HG03196 (cell line): ENCODE measurements around the gene STK32A.

Experiments used
- ATAC-seq: cut with Tn5 transposase; IDR thresholded peaks from one replicate; pipeline ENCODE4 v1.9.1; 2021; ENCODE audit not compliant: unreplicated experiment

STK32A gene

GRCh38 chr5:147248561-147248960 is 13.7 kb downstream of the STK32A start:
- ATAC-seq = no peak

GRCh38 chr5:147259837-147260236 is 25.0 kb downstream of the STK32A start:
- no peak for ATAC-seq

- ATAC-seq = no peak
Measured at GRCh38 chr5:147267082-147267832, 32.4 kb downstream of the STK32A start.

DNA sequence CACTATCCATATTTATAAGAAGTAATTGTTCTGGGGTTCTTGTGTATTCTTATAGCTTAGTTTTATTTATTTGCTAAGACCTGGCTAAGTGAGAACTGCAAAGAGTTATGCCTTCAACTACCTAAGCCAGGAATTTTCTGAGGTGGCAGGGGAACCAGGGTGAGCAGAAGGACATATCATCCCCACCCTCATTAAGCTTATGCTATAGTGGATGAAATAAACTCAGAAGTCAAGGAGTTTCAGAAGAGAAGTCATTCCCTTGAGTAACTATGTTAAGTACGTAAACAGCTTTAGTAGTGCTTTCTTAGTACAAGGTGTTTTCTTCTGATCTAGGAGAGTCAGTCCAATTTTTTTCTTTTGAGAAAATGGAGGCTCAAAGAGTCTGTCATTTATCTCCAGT is 41.7 kb downstream of the STK32A start:
- no peak for ATAC-seq

DNA sequence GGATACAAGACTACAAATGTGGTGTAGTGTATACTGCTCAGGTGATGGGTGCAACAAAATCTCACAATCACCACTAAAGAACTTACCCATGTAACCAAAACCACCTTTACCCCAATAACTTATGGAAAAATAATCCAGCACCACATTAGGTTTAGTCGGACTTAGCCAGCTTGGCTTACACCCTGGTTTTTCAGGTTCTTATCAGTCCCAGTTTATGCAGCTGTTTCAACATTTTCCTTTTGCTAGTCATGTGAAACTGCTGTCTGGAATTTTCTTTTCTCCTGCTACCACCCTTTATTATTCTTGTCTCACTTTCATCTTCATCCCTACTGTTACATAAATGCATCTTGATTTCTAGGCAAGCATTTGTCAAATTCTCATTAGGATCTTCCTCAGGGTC is 51.5 kb downstream of the STK32A start:
- ATAC-seq = no peak

DNA sequence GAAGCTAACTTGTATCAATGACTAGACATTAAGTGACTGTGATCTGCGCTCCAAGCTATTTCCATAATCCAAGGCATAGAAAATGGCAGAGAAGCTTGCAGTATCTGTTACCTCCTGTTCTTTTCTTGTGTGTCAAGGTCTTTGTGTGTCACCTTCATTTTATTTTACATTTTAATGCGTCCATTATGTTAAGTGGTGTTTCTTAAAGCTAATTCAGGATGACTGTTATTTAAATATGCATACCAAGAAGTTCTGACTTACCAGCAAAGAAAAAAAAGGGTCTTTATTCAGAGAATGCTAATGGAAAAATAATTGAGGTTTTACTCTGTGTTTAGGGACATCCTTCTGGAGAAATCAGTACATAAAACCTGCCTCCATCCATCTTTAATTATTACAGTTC is 52.3 kb downstream of the STK32A start:
- no peak for ATAC-seq

DNA sequence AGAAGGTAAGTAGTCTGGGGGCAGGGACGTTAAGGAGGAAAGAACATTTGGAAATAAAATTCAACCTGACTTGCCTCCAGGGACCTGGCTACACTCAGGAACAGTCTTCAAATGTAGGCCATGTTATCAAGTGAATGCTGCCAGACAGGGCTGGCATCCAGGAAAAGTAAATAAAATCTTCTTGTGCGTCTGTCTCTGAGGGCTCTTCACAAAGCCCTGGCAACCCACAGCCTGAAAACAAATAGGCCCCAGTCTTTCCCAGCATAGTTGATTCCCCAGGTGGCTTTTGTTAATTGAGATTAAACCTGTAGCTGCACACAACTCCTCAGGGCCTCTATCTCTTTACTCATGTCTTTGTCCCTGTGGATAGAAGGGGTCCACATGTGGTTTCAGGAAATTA is 55.4 kb downstream of the STK32A start:
- no peak for ATAC-seq

DNA sequence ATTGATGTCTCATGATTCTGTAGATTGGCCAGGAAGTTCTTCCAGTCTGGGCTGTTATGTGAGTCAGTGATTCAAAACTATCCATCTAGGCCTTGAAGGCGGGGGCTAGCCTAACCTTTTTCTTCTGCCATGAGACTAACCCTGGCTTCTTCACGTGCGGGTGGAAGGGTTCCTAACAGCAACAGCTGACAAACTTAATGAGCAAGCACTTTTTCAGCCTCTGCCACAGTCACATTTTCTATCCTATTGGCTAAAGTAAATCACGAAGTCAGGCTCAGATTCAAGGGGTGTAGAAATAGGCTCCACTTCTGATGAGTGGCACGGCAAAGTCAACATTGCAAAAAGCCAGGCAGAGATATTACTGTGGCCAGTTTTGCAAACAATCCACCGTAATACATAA is 68.4 kb downstream of the STK32A start:
- ATAC-seq = no peak

DNA sequence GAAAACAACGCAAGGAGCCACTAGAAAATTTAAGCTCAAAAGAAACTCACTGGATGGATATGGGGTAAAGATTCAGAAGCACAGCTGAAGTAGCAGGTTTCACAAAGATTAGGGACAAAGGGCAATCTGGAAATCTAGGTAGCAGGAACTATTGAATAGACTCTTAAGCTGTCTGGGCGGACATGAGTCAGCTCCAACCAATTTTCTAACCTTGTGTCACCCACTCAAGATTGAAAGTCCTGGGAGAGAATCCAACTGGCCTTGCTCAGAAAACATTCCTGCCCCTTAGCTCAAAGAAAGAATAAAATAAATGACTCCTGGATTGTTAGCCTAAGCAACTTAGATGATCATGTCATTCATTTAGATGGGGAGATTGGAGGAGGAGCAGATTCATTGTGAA is 69.2 kb downstream of the STK32A start:
- no peak for ATAC-seq

DNA sequence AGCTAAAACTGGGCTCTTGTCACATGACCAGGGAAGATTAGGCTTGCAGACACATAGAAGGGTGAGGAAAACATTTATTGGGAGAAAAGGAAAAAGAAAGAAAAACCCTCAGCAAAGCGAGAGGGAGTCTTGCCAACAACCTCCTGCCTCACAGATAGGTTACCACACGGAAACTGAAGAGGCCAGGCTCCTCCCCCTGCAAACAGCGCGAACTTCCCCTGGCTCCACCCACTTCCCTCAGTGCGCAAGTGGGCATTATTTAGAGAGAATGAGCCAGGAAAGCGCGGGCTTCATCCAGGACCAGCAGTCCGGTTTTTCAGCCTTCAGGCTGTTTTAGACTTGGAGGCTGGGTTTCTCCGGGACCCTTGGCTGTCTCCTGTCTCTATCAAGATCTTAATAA is 70.3 kb downstream of the STK32A start:
- no peak for ATAC-seq

DNA sequence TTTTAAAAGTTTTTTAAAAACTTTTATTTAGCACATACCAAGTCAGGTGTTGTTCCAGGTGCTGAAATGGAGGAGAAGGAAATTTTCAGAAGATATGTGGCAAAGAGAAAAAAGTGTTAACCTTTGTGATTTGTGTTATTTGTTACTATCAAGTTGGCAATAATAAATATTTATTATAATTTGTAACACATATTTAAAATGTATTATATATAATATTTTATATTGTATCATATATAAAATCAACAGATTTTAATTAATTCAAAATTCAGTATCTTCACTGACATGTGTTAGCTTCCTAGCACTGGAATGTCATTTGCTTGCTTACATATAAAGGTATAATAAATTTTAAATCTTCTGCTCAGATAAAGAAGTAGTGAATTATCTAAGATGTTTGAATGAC is 71.5 kb downstream of the STK32A start:
- ATAC-seq = no peak

GRCh38 chr5:147307170-147307569 is 72.3 kb downstream of the STK32A start:
- no peak for ATAC-seq

DNA sequence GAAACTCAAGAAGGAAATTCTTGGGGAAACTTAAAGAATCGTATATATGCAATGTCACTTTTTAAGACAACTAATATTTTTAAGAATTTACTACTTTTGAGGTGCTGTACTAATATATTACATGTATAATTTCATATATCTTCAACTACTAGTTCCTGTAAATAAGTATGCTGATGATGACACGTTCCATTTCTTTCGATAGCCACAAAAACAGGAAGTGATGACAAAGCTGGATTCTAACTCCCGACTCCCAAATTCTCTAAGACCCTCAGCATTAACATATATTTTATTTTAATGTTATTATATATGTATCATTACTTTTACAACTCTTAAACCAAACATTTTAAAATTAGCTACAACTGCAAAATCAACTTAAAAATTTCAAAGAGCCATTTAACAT is 74.8 kb downstream of the STK32A start:
- ATAC-seq = no peak

GRCh38 chr5:147310059-147310704 is 75.4 kb downstream of the STK32A start:
- no peak for ATAC-seq

GRCh38 chr5:147317978-147318684 is 83.3 kb downstream of the STK32A start:
- ATAC-seq = no peak

GRCh38 chr5:147321569-147321968 is 86.7 kb downstream of the STK32A start:
- no peak for ATAC-seq

DNA sequence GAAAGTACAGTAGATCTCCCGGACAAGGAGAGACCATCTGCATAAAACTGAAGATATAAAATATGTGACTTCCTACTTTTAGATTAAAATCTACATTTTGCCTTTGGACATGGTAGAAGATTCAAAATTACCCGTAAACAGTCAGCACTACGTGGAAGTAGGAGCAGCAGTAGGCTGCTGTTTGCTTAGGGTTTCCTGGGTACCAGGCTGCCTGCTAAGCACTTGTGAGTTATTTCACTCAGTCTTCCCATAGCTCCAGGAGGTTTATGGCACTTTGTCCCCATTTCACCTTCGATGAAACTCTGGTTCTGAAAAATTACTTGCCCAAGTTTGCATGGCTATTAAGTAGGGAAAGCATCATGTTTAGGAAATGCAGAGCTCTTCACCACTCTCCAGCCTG is 92.6 kb downstream of the STK32A start:
- no peak for ATAC-seq

GRCh38 chr5:147327905-147328304 is 93.1 kb downstream of the STK32A start:
- ATAC-seq = no peak

DNA sequence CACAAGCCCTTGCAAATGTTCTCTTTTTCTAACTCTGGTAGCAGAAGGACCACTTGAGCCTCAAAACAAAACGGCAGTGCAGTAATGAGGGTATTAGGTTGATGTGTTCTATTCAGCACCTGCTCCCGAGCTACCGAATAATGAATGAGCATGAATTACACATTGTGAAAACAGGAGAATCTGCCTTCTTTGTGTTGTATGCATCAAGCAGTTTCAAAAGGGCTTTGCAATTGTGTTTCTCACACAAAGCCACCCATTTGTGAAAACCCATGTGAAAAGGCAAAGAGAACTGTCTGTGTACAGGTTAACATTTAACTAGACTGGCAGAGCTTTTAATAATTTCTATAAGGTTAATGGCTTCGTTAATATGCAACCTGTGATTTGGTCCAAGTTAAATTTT is 97.8 kb downstream of the STK32A start:
- ATAC-seq = peak; percentile 70

- no peak for ATAC-seq
Measured at GRCh38 chr5:147336876-147337275, 102.0 kb downstream of the STK32A start.

GRCh38 chr5:147339313-147339712 is 104.5 kb downstream of the STK32A start:
- ATAC-seq = no peak

DNA sequence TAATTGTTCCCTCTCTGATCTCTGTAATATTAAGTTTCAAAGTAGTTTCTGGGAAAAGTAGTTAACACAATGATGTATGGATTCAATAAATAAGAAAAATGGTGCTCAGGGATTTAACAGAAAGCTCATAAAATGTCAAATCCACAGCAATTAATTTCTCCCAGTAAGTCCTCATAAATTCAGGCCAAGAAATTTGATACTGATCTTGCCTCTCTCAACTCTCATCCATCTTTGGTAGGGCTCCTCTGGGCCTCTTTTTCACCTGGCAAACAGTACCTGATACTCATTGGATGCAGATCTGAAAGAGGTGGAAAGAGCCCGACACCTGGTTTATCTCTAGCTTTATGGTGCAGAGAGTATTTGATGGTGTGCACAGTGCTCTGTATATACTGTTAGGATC is 106.1 kb downstream of the STK32A start:
- ATAC-seq = no peak
